ENCODE results near the gene STRIP2.

DNA sequence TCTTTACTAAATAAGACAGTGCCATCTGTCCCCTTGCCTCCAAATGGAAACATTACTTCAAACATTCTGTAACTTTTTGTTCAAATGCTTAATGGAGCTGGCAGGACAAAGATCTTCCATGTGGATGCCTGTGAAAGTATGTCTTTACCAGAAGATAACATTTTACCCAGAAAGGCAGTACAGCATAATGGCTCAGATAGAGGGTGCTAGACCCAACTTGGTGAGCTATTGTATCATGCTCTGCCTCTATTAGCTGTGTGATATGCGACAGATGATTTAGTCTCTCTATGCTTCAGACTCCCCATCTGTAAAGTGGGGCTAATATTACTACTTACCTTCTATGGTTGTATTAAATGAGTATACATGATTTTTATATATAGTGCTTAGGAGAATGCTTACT is 59.3 kb downstream of the STRIP2 start:
- TF ChIP-seq RAD21 (IDR thresholded peaks at IDR 0.05; ENCODE audit: low read depth) (no peak), CEBPB (IDR thresholded peaks at IDR 0.05) (no peak), TAF1 (IDR thresholded peaks at IDR 0.05; ENCODE audit: low read depth) (no peak), EP300 (IDR thresholded peaks at IDR 0.05; ENCODE audit: borderline replicate concordance) (no peak), ZBTB7A (IDR thresholded peaks at IDR 0.05; ENCODE audit: low read depth) (no peak), FOXM1 (IDR thresholded peaks at IDR 0.05; ENCODE audit: borderline replicate concordance, low read depth) (no peak)
- TF ChIP-seq, protein P1, sequence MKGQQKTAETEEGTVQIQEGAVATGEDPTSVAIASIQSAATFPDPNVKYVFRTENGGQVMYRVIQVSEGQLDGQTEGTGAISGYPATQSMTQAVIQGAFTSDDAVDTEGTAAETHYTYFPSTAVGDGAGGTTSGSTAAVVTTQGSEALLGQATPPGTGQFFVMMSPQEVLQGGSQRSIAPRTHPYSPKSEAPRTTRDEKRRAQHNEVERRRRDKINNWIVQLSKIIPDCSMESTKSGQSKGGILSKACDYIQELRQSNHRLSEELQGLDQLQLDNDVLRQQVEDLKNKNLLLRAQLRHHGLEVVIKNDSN (IDR thresholded peaks at IDR 0.05) = no peak
- TF ChIP-seq, protein P2, sequence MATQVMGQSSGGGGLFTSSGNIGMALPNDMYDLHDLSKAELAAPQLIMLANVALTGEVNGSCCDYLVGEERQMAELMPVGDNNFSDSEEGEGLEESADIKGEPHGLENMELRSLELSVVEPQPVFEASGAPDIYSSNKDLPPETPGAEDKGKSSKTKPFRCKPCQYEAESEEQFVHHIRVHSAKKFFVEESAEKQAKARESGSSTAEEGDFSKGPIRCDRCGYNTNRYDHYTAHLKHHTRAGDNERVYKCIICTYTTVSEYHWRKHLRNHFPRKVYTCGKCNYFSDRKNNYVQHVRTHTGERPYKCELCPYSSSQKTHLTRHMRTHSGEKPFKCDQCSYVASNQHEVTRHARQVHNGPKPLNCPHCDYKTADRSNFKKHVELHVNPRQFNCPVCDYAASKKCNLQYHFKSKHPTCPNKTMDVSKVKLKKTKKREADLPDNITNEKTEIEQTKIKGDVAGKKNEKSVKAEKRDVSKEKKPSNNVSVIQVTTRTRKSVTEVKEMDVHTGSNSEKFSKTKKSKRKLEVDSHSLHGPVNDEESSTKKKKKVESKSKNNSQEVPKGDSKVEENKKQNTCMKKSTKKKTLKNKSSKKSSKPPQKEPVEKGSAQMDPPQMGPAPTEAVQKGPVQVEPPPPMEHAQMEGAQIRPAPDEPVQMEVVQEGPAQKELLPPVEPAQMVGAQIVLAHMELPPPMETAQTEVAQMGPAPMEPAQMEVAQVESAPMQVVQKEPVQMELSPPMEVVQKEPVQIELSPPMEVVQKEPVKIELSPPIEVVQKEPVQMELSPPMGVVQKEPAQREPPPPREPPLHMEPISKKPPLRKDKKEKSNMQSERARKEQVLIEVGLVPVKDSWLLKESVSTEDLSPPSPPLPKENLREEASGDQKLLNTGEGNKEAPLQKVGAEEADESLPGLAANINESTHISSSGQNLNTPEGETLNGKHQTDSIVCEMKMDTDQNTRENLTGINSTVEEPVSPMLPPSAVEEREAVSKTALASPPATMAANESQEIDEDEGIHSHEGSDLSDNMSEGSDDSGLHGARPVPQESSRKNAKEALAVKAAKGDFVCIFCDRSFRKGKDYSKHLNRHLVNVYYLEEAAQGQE (IDR thresholded peaks at IDR 0.05; ENCODE audit: low read depth) = no peak

All from Ishikawa (cell line).